Stimulated activated CD8-positive, alpha-beta memory T cell treated with anti-CD3 and anti-CD28 coated beads, Interleukin-15, amount 100 ng/mL, for 4 hours (primary cell): Measurements from ENCODE around the gene IMPDH1.

Experiments used
- DNase-seq, 2 donors: peaks; one replicate each; pipeline ENCODE4 v3.0.0-alpha.2; 2020; ENCODE audit warnings: low read depth in 2 of 2

IMPDH1 gene

GRCh38 chr7:128405471-128406313 is 4.1 kb downstream of the IMPDH1 start:
- DNase-seq = peak; percentile 27 to 52

- DNase-seq = no peak
These were observed 4.8 kb downstream of the IMPDH1 start for GRCh38 chr7:128404886-128405470.

GRCh38 chr7:128404143-128404681 is 5.6 kb downstream of the IMPDH1 start:
- DNase-seq = no peak

GRCh38 chr7:128403676-128404075 is 6.1 kb downstream of the IMPDH1 start:
- DNase-seq = no peak

- no peak for DNase-seq
These were observed 7.4 kb downstream of the IMPDH1 start for GRCh38 chr7:128402356-128402755.

GRCh38 chr7:128400566-128400965 is 9.2 kb downstream of the IMPDH1 start:
- no peak for DNase-seq

- no peak for DNase-seq
These were observed 9.8 kb downstream of the IMPDH1 start for GRCh38 chr7:128399991-128400390.

- no peak for DNase-seq
These were observed 11.0 kb downstream of the IMPDH1 start for GRCh38 chr7:128398841-128399135.

GRCh38 chr7:128398016-128398840 is 11.6 kb downstream of the IMPDH1 start:
- no peak for DNase-seq

- DNase-seq = no peak
These were observed 13.4 kb downstream of the IMPDH1 start for GRCh38 chr7:128396357-128396756.

GRCh38 chr7:128395748-128396147 is 14.0 kb downstream of the IMPDH1 start:
- no peak for DNase-seq

- DNase-seq = no peak
These were observed 14.8 kb downstream of the IMPDH1 start for GRCh38 chr7:128394904-128395496.

- no peak for DNase-seq
These were observed 16.1 kb downstream of the IMPDH1 start for GRCh38 chr7:128393526-128394330.

- no peak for DNase-seq
These were observed 17.1 kb downstream of the IMPDH1 start for GRCh38 chr7:128392446-128393327.

- no peak for DNase-seq
These were observed 18.0 kb downstream of the IMPDH1 start for GRCh38 chr7:128391805-128392204.

GRCh38 chr7:128390871-128391565 is 18.8 kb downstream of the IMPDH1 start:
- no peak for DNase-seq

- DNase-seq = no peak
These were observed 20.0 kb downstream of the IMPDH1 start for GRCh38 chr7:128389618-128390329.

GRCh38 chr7:128389085-128389617 is 20.6 kb downstream of the IMPDH1 start:
- DNase-seq = no peak

- no peak for DNase-seq
These were observed 21.7 kb downstream of the IMPDH1 start for GRCh38 chr7:128388145-128388485.
